Chondrocyte (in vitro differentiated cells): ENCODE measurements around the gene SEMA4D. TPM values are rescaled to one million over a fixed set of nuclear protein-coding genes. Genes with fewer than 3 reads are reported as not detected.

ENCODE experiments used
- DNase-seq: peaks from one replicate; pipeline ENCODE4 v3.0.0; 2021; ENCODE audit warnings: mixed read lengths, low spot score
- H3K27ac Mint-ChIP-seq: one replicate; pipeline ENCODE4 v1.8.0; 2021; ENCODE audit warnings: mild to moderate bottlenecking, moderate library complexity, mixed read lengths; ENCODE audit not compliant: unreplicated experiment
- H3K27me3 Mint-ChIP-seq: 2 replicates; pipeline ENCODE4 v1.8.0; 2021; ENCODE audit warnings: low read depth, mixed read lengths
- H3K36me3 Mint-ChIP-seq: 2 replicates; pipeline ENCODE4 v1.8.0; 2021; ENCODE audit warnings: low read depth, mixed read lengths
- H3K4me1 Mint-ChIP-seq: 2 replicates; pipeline ENCODE4 v1.8.0; 2021; ENCODE audit warnings: low read depth, mild to moderate bottlenecking, mixed read lengths
- H3K4me3 Mint-ChIP-seq: one replicate; pipeline ENCODE4 v1.8.0; 2021; ENCODE audit warnings: mild to moderate bottlenecking, moderate library complexity, mixed read lengths; ENCODE audit not compliant: unreplicated experiment
- H3K9me3 Mint-ChIP-seq: 2 replicates; pipeline ENCODE4 v1.8.0; 2021; ENCODE audit warnings: low read depth, mixed read lengths
- CTCF ChIP-seq: fragments of 200-600 bp; sonication (generic); IDR thresholded peaks from 2 replicates; pipeline ENCODE4 v1.5.0; 2021; ENCODE audit warnings: antibody characterized with exemption, mild to moderate bottlenecking, moderate library complexity
- total RNA-seq: library from RNA; stranded (reverse); gene quantifications from 3 replicates; pipeline ENCODE4 v1.2.1, GENCODE V29; 2021

The SEMA4D gene
- total RNA-seq, 1 donor from 2014 or later = 3.8 TPM

GRCh38 chr9:89394412-89394811, 103.5 kb downstream of the SEMA4D start:
- Mint-ChIP-seq H3K4me3 (no peak overlapping the region), H3K9me3 (no peaks in the 10 kb centered on the region), H3K36me3 (peaks cover 4% of the 10 kb centered on the region), H3K4me1 (no peaks in the 10 kb centered on the region), H3K27me3 (no peaks in the 10 kb centered on the region), H3K27ac (no peak overlapping the region)
- no peak for TF ChIP-seq CTCF
- no peak for DNase-seq

- TF ChIP-seq CTCF = no peak
- H3K27me3 Mint-ChIP-seq = no peaks in the 10 kb centered on the region
- H3K36me3 Mint-ChIP-seq = peaks cover 2% of the 10 kb centered on the region
- H3K4me3 Mint-ChIP-seq = no peak overlapping the region
- H3K4me1 Mint-ChIP-seq = no peaks in the 10 kb centered on the region
- H3K27ac Mint-ChIP-seq = no peak overlapping the region
- DNase-seq = no peak
- H3K9me3 Mint-ChIP-seq = no peaks in the 10 kb centered on the region
Measured at GRCh38 chr9:89391585-89391984, 106.3 kb downstream of the SEMA4D start.

GRCh38 chr9:89390578-89391116, 107.3 kb downstream of the SEMA4D start:
- Mint-ChIP-seq H3K36me3 (peaks cover 5% of the 10 kb centered on the region), H3K27me3 (no peaks in the 10 kb centered on the region), H3K27ac (no peak overlapping the region), H3K4me1 (no peaks in the 10 kb centered on the region), H3K9me3 (no peaks in the 10 kb centered on the region), H3K4me3 (no peak overlapping the region)
- DNase-seq = no peak
- no peak for TF ChIP-seq CTCF

- H3K4me1 Mint-ChIP-seq = no peaks in the 10 kb centered on the region
- no peak overlapping the region for H3K4me3 Mint-ChIP-seq
- no peaks in the 10 kb centered on the region for H3K9me3 Mint-ChIP-seq
- peaks cover 5% of the 10 kb centered on the region for H3K36me3 Mint-ChIP-seq
- no peak for DNase-seq
- H3K27me3 Mint-ChIP-seq = no peaks in the 10 kb centered on the region
- no peak for TF ChIP-seq CTCF
- H3K27ac Mint-ChIP-seq = no peak overlapping the region
Measured at GRCh38 chr9:89390068-89390555, 107.8 kb downstream of the SEMA4D start.

GRCh38 chr9:89388868-89389177, 109.1 kb downstream of the SEMA4D start:
- no peak for TF ChIP-seq CTCF

More at GRCh38 chr9:89388868-89389177, 109.1 kb downstream of the SEMA4D start:
- peaks cover 5% of the 10 kb centered on the region for H3K36me3 Mint-ChIP-seq
- no peak for DNase-seq
- no peaks in the 10 kb centered on the region for H3K9me3 Mint-ChIP-seq
- H3K4me1 Mint-ChIP-seq = no peaks in the 10 kb centered on the region
- H3K27ac Mint-ChIP-seq = no peak overlapping the region
- no peak overlapping the region for H3K4me3 Mint-ChIP-seq
- no peaks in the 10 kb centered on the region for H3K27me3 Mint-ChIP-seq
